Subcutaneous abdominal adipose tissue (tissue), 5 donors: ENCODE data around the gene EHD2.

Source experiments
- H3K27ac ChIP-seq: one replicate; pipeline ENCODE4 v1.7.0; 2013; ENCODE audit warnings: low read depth, mild to moderate bottlenecking, inconsistent platforms, low read length, moderate library complexity
- H3K27me3 ChIP-seq, 5 donors: one replicate each; pipeline ENCODE4 v1.7.0; 2013; ENCODE audit warnings: low read length in 5 of 5, inconsistent platforms in 1 of 5; ENCODE audit not compliant: control insufficient read depth in 5 of 5, insufficient read depth in 4 of 5
- H3K36me3 ChIP-seq, 5 donors: one replicate each; pipeline ENCODE4 v1.7.0; 2013; ENCODE audit warnings: low read length in 5 of 5; ENCODE audit not compliant: control insufficient read depth in 5 of 5, insufficient read depth in 5 of 5
- H3K4me1 ChIP-seq, 5 donors: one replicate each; pipeline ENCODE4 v1.7.0; 2013; ENCODE audit warnings: low read length in 5 of 5, mild to moderate bottlenecking in 3 of 5, moderate library complexity in 1 of 5; ENCODE audit not compliant: control insufficient read depth in 5 of 5, insufficient read depth in 5 of 5
- H3K4me3 ChIP-seq, 5 donors: one replicate each; pipeline ENCODE4 v1.7.0; 2013; ENCODE audit warnings: low read length in 5 of 5, low read depth in 1 of 5
- H3K9ac ChIP-seq, 5 donors: one replicate each; pipeline ENCODE4 v1.7.0; 2013; ENCODE audit warnings: low read length in 5 of 5, mild to moderate bottlenecking in 4 of 5, moderate library complexity in 3 of 5
- H3K9me3 ChIP-seq, 5 donors: one replicate each; pipeline ENCODE4 v1.7.0; 2013; ENCODE audit warnings: low read length in 5 of 5; ENCODE audit not compliant: control insufficient read depth in 5 of 5
- donor health status: healthy.
- donor health status: healthy.
- donor health status: healthy.
- donor health status: healthy.
- donor health status: healthy.

Gene EHD2

GRCh38 chr19:47675859-47676258 is 37.4 kb upstream of the EHD2 start:
- H3K27me3 ChIP-seq, result no peaks in the 10 kb centered on the region
- no peak overlapping the region for H3K9ac ChIP-seq
- H3K4me3 ChIP-seq, result no peak overlapping the region
- H3K36me3 ChIP-seq, result peaks cover 0 to 74% (median 62%) of the 10 kb centered on the region in 5 donors
- no peaks in the 10 kb centered on the region for H3K4me1 ChIP-seq
- no peak overlapping the region for H3K27ac ChIP-seq
- no peaks in the 10 kb centered on the region for H3K9me3 ChIP-seq

- Histone ChIP-seq H3K9ac (no peak overlapping the region), H3K36me3 (peaks cover 0 to 81% (median 65%) of the 10 kb centered on the region in 5 donors), H3K9me3 (no peaks in the 10 kb centered on the region)
Measured at GRCh38 chr19:47676811-47677210, 36.4 kb upstream of the EHD2 start.

GRCh38 chr19:47679251-47679900 is 33.8 kb upstream of the EHD2 start:
- Histone ChIP-seq H3K27me3 (no peaks in the 10 kb centered on the region), H3K9ac (no peak overlapping the region), H3K4me3 (no peak overlapping the region), H3K9me3 (no peaks in the 10 kb centered on the region), H3K27ac (no peak overlapping the region), H3K36me3 (peaks cover 0 to 69% (median 51%) of the 10 kb centered on the region in 5 donors), H3K4me1 (no peaks in the 10 kb centered on the region)

More at GRCh38 chr19:47676811-47677210, 36.4 kb upstream of the EHD2 start:
- H3K4me1 ChIP-seq, result no peaks in the 10 kb centered on the region
- H3K27ac ChIP-seq, result no peak overlapping the region
- no peak overlapping the region for H3K4me3 ChIP-seq
- H3K27me3 ChIP-seq, result no peaks in the 10 kb centered on the region

DNA sequence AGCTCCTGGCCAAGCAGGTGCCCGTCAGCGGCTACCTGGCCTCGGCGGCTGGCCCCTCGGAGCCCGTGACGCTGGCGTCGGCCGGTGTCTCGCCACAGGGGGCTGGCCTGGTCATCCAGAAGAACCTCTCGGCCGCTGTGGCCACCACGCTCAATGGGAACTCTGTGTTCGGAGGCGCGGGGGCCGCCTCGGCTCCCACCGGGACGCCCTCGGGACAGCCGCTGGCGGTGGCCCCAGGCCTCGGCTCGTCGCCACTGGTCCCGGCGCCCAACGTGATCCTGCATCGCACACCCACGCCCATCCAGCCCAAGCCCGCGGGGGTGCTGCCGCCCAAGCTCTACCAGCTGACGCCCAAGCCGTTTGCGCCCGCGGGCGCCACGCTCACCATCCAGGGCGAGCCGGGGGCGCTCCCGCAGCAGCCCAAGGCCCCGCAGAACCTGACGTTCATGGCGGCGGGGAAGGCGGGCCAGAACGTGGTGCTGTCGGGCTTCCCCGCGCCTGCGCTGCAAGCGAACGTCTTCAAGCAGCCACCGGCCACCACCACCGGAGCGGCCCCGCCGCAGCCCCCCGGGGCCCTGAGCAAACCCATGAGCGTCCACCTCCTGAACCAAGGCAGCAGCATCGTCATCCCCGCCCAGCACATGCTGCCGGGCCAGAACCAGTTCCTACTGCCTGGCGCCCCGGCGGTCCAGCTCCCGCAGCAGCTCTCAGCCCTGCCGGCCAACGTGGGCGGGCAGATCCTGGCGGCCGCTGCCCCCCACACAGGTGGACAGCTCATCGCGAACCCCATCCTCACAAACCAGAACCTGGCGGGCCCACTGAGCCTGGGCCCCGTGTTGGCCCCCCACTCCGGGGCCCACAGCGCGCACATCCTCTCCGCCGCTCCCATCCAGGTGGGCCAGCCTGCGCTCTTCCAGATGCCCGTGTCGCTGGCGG is 33.0 kb upstream of the EHD2 start:
- no peak overlapping the region for H3K27ac ChIP-seq
- peaks cover 0 to 69% (median 51%) of the 10 kb centered on the region in 5 donors for H3K36me3 ChIP-seq
- no peaks in the 10 kb centered on the region for H3K4me1 ChIP-seq
- H3K27me3 ChIP-seq, result no peaks in the 10 kb centered on the region
- H3K9me3 ChIP-seq, result no peaks in the 10 kb centered on the region
- H3K9ac ChIP-seq, result no peak overlapping the region
- no peak overlapping the region for H3K4me3 ChIP-seq

GRCh38 chr19:47680858-47681332 is 32.3 kb upstream of the EHD2 start:
- no peak overlapping the region for H3K4me3 ChIP-seq
- H3K9me3 ChIP-seq, result no peaks in the 10 kb centered on the region
- no peak overlapping the region for H3K9ac ChIP-seq
- no peak overlapping the region for H3K27ac ChIP-seq
- peaks cover 0 to 67% (median 48%) of the 10 kb centered on the region in 5 donors for H3K36me3 ChIP-seq
- no peaks in the 10 kb centered on the region for H3K4me1 ChIP-seq
- no peaks in the 10 kb centered on the region for H3K27me3 ChIP-seq

DNA sequence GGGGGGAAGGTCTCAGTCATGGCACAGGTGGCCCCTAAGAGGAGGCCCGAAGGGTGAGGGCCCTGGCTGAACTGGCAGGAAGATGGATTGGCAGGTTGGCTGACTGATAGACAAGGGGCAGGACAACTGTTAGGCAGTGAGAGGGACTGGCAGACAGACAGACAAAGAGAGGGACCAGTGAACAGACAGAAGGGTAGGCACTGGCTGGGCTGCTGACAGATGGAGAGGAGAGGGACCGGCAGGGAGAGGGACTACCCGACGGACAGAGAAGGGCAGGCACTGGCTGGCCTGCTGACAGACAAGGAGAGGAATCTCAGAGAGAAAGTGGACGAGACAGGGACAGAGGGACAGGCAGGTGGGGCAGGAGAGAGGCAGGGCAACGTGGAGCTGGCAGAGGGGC is 31.8 kb upstream of the EHD2 start:
- no peaks in the 10 kb centered on the region for H3K27me3 ChIP-seq
- no peaks in the 10 kb centered on the region for H3K4me1 ChIP-seq
- H3K27ac ChIP-seq, result no peak overlapping the region
- peaks cover 0 to 68% (median 47%) of the 10 kb centered on the region in 5 donors for H3K36me3 ChIP-seq
- no peaks in the 10 kb centered on the region for H3K9me3 ChIP-seq
- H3K4me3 ChIP-seq, result no peak overlapping the region
- no peak overlapping the region for H3K9ac ChIP-seq

DNA sequence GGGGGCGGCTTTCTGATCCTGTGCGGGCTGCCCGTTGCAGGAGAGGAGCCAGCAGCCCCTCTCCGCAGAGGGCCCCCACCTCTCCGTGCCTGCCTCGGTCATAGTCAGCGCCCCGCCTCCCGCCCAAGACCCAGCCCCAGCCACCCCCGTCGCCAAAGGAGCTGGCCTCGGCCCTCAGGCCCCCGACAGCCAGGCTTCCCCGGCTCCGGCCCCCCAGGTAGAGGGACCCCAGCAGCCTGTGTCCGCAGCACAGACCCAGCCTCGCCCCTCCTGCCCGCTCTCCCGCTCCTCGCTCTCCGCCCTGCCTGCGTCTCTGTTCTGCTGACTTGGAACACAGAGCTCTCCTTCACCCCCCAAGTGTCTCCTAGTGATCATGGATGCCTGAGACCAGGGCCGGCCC is 31.3 kb upstream of the EHD2 start:
- no peak overlapping the region for H3K4me3 ChIP-seq
- H3K4me1 ChIP-seq, result no peaks in the 10 kb centered on the region
- peaks cover 0 to 64% (median 43%) of the 10 kb centered on the region in 5 donors for H3K36me3 ChIP-seq
- H3K27ac ChIP-seq, result no peak overlapping the region
- H3K9ac ChIP-seq, result no peak overlapping the region
- no peaks in the 10 kb centered on the region for H3K9me3 ChIP-seq
- H3K27me3 ChIP-seq, result no peaks in the 10 kb centered on the region

- Histone ChIP-seq H3K4me1 (no peaks in the 10 kb centered on the region), H3K36me3 (peaks cover 0 to 56% (median 35%) of the 10 kb centered on the region in 5 donors), H3K27ac (no peak overlapping the region), H3K27me3 (no peaks in the 10 kb centered on the region), H3K9ac (no peak overlapping the region), H3K9me3 (no peaks in the 10 kb centered on the region), H3K4me3 (no peak overlapping the region)
Measured at GRCh38 chr19:47682939-47683338, 30.3 kb upstream of the EHD2 start.

DNA sequence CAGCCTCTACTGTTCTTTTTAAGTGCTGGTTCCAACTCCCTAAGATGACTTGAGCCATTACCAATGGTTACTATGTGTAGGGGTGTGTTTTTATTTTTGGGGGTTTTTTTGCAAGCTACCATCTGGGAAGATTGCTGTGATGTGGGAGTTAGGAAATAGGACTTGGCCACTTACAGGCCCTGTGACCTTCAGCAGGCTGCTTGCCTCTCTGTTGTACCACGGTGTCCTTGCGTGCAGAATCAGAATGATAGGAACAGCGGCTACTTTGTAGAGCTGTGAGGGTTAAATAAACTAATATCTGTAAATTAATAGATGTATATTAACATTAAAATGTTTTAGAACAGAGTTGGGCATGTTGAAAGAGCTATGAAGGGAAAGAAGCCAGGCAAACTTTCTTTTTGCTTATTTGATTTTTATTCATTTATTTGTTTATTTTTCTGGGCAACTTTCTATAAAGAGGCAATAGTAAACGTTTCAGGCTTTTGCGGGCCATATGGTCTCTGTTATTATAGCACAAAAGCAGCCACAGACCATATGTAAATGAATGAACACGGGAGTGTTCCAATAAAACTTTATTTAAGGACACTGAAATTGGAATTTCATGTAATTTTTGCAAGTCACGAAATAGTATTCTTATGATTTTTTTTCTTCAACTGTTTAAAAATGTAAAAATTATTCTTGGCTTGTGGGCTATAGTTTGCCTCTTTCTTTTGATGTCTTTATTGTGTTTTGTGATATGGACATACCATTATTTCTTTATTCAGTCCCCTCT is 26.4 kb upstream of the EHD2 start:
- H3K27me3 ChIP-seq, result no peaks in the 10 kb centered on the region
- H3K36me3 ChIP-seq, result peaks cover 0 to 37% (median 21%) of the 10 kb centered on the region in 5 donors
- no peak overlapping the region for H3K27ac ChIP-seq
- no peaks in the 10 kb centered on the region for H3K4me1 ChIP-seq
- no peak overlapping the region for H3K4me3 ChIP-seq
- H3K9me3 ChIP-seq, result peaks cover 0 to 2% (median 0%) of the 10 kb centered on the region in 5 donors
- no peak overlapping the region for H3K9ac ChIP-seq
